ENCODE results near the gene MACROD2.

Gene MACROD2

DNA sequence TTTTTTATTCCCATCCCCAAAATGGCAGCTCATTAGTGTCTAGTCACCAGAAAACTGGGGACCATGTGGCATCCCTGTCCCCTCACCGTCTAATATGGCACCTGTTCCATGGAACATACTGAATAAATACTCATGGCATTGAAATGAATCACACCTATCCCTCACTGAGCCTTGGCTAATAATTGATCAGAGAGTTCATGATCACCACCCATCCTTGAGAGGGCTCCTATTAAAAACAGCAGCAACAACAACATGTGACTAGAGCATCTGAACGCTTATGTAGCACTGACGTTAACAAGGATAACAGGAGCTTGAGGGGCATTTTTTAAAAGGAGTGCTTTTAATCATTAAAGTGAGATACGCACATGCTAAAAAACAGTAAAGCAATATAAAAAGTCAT, 1453.7 kb downstream of the MACROD2 start:
- H3K4me3 ChIP-seq (ENCODE audit: low read length) = no peak overlapping the region
- TF ChIP-seq, protein P1, sequence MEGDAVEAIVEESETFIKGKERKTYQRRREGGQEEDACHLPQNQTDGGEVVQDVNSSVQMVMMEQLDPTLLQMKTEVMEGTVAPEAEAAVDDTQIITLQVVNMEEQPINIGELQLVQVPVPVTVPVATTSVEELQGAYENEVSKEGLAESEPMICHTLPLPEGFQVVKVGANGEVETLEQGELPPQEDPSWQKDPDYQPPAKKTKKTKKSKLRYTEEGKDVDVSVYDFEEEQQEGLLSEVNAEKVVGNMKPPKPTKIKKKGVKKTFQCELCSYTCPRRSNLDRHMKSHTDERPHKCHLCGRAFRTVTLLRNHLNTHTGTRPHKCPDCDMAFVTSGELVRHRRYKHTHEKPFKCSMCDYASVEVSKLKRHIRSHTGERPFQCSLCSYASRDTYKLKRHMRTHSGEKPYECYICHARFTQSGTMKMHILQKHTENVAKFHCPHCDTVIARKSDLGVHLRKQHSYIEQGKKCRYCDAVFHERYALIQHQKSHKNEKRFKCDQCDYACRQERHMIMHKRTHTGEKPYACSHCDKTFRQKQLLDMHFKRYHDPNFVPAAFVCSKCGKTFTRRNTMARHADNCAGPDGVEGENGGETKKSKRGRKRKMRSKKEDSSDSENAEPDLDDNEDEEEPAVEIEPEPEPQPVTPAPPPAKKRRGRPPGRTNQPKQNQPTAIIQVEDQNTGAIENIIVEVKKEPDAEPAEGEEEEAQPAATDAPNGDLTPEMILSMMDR (conservative IDR thresholded peaks at IDR 0.05; ENCODE audit: low read depth, low read length) = no peak
- no peak for DNase-seq (ENCODE audit: low read depth)

DNA sequence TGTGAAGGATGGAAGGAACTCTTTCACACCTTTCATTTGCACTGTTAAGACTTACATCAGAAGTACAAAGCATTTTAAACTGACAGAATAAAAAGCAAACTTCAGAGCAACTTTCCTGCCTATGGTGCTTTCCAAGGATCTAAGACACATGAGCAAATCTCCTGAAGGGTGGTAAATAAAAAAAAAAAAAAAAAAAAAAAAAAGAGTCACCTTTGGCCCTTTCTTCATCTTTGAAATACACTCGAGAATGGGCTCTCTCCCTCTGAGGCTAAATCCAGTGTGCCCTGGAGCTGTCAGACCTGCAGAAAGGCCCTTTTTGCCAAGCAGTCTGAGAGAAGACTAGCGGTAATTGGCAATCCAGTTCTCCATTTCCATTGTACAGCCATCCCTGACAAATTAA, 1455.9 kb downstream of the MACROD2 start:
- H3K4me3 ChIP-seq (ENCODE audit: low read length) = no peak overlapping the region
- DNase-seq (ENCODE audit: low read depth) = no peak
- TF ChIP-seq, protein P1 (conservative IDR thresholded peaks at IDR 0.05; ENCODE audit: low read depth, low read length) = no peak

DNA sequence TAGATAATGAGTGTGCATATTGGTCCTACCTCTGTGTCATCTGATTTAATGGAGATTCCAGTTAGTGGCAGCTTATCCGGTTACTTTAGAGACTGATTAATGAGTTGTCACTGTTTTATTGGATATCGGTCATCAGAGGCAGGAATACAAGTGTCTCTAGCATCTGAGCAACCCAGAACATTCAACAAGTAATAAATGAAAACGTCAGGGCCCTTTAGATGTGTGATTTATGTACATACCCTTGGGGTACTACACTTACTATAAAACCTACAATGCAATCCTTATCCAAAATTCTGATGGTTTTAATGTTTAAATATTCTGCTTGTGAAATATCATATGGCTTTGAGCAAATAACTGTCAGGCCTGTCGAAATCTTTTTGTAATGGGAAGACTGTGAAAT, 1460.0 kb downstream of the MACROD2 start:
- TF ChIP-seq, protein P1 (conservative IDR thresholded peaks at IDR 0.05; ENCODE audit: low read depth, low read length) = no peak
- DNase-seq (ENCODE audit: low read depth) = no peak
- H3K4me3 ChIP-seq (ENCODE audit: low read length) = no peak overlapping the region

DNA sequence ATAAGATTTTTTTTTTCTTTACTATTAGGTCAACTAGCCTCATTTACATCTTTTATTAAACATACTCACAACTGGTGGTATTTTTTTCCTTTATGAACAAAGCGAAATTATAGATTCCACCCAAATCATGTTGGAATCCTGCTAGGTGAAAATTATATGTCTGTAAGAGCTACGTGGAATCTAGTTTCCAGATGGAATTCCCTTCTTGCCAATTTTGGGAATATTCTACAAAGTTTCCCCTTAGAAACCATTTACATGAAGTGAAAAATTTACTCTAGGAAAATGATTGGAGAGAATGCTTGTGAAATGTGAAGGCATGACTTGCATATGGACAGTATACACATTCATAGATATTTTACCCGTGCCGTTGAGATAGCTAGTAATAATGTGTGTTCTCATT, 1466.6 kb downstream of the MACROD2 start:
- DNase-seq (ENCODE audit: low read depth) = no peak
- TF ChIP-seq, protein P1 (conservative IDR thresholded peaks at IDR 0.05; ENCODE audit: low read depth, low read length) = no peak
- H3K4me3 ChIP-seq (ENCODE audit: low read length) = no peak overlapping the region

DNA sequence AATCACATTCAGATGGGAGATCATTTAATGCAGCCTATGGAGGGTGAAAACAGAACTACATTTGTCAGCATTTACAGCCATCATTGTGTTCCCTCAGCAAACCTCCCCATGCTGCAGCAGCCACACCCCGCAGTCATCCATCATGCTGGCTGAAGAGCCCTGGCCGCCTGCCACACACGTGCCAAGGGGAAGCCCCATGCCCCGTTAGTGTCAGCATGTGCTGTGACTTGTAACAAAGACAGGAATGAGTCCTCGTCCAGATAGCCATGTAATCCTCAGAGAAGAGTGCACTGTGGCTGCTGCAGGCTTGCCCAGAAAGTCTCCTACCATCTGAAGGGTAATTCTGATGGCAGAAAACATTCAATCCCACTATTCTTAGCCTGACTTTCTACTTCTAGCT, 1480.2 kb downstream of the MACROD2 start:
- H3K4me3 ChIP-seq (ENCODE audit: low read length) = no peak overlapping the region
- DNase-seq (ENCODE audit: low read depth) = no peak
- TF ChIP-seq, protein P1 (conservative IDR thresholded peaks at IDR 0.05; ENCODE audit: low read depth, low read length) = no peak

DNA sequence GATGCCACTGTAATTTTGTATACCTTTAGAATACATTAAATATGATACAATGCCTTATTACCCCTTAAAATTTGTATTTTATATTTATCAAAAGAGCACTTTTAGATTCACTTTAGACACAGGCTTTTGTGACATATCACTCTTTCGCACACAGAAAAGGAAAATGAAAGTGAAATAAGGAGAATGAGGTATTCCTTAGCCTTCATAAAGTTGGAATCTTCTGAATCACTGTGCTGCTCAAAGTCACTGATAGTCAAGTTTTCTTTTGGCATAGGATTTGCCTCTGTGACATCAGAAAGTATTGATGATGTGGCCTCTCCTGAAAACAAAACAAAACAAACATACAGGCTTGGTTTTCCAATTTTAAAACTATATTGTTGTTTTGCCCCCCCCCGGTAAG, 1480.9 kb downstream of the MACROD2 start:
- TF ChIP-seq, protein P1 (conservative IDR thresholded peaks at IDR 0.05; ENCODE audit: low read depth, low read length) = no peak
- H3K4me3 ChIP-seq (ENCODE audit: low read length) = no peak overlapping the region
- DNase-seq (ENCODE audit: low read depth) = no peak

DNA sequence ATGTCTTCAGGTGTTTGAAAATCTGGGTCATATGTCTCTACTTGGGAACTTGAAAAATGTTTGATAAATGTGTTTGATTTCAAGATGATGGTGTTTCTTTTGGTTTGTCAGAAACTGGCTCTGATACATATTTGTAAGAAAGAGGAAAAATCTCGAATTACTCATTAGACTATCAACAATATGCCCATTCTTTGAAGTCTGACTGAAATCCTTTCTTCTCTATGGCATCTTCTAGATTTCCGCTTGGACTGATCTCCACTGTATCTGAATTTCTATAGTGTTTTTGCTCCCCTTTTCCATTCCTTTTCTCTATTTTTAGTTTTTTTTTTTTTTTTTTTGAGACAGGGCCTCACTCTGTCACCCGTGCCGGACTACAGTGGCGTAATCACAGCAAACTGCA, 1481.5 kb downstream of the MACROD2 start:
- no peak overlapping the region for H3K4me3 ChIP-seq (ENCODE audit: low read length)
- DNase-seq (ENCODE audit: low read depth) = no peak
- TF ChIP-seq, protein P1 (conservative IDR thresholded peaks at IDR 0.05; ENCODE audit: low read depth, low read length) = no peak

Measured in retinal pigment epithelial cell (primary cell).